Panc1 (cell line): ENCODE measurements around the gene ADAM22. TPM values are rescaled to one million over a fixed set of nuclear protein-coding genes. Genes with fewer than 3 reads are reported as not detected.

Experiments
- ATAC-seq: fragments of 200-7000 bp; cut with Tn5 transposase; 2 replicates; pipeline ENCODE4 v1.9.1; 2020; ENCODE audit warnings: mild to moderate bottlenecking, moderate library complexity
- BruUV-seq: library from RNA; stranded (reverse); fragments of 400-500 nt; replicated peaks from 2 replicates; lab custom pipeline; 2021; lab: Mats Ljungman, UMichigan
- CTCF ChIA-PET: fragments of 300-600 bp; sonication (Branson Sonifier 250); formaldehyde crosslinking; loops from one replicate; lab custom pipeline; 2022; ENCODE audit warnings: antibody characterized with exemption; lab: Charles Lee
- POLR2A ChIA-PET: fragments of 300-600 bp; sonication (Branson Sonifier 250); formaldehyde crosslinking; loops from one replicate; lab custom pipeline; 2022; ENCODE audit warnings: antibody characterized with exemption; lab: Charles Lee
- DNase-seq: peaks from one replicate; pipeline ENCODE4 v3.0.0-alpha.2; 2010; ENCODE audit warnings: low read depth, low spot score
- H3K27ac ChIP-seq: 2 replicates; pipeline ENCODE4 v1.5.1; 2011; ENCODE audit warnings: mild to moderate bottlenecking, low read length, inconsistent platforms
- H3K27me3 ChIP-seq: fragments of 200-500 bp; sonication (Bioruptor generic); 2 replicates; pipeline ENCODE4 v1.6.0; 2014; ENCODE audit warnings: low read length, inconsistent platforms; ENCODE audit not compliant: control insufficient read depth, insufficient read depth
- H3K36me3 ChIP-seq: fragments of 200-500 bp; sonication (Bioruptor generic); 2 replicates; pipeline ENCODE4 v1.5.1; 2014; ENCODE audit warnings: inconsistent platforms, mild to moderate bottlenecking, low read length, moderate library complexity; ENCODE audit not compliant: control insufficient read depth, insufficient read depth
- H3K4me1 ChIP-seq: 2 replicates; pipeline ENCODE4 v1.5.1; 2011; ENCODE audit warnings: inconsistent platforms, mild to moderate bottlenecking, low read length, moderate library complexity; ENCODE audit not compliant: control insufficient read depth, insufficient read depth
- H3K4me3 ChIP-seq, 2 experiments: 2 replicates each; pipeline ENCODE4 v1.5.1; 2011 to 2012; ENCODE audit warnings: low read depth in 2 of 2, low read length in 2 of 2, mild to moderate bottlenecking in 2 of 2, inconsistent platforms in 1 of 2, moderate library complexity in 1 of 2
- H3K9me3 ChIP-seq: fragments of 200-500 bp; sonication (Bioruptor generic); 2 replicates; pipeline ENCODE4 v1.5.1; 2014; ENCODE audit warnings: low read depth, mild to moderate bottlenecking, inconsistent platforms, low read length, moderate library complexity; ENCODE audit not compliant: control insufficient read depth, insufficient read depth
- POLR2AphosphoS5 ChIP-seq: IDR thresholded peaks from 2 replicates; pipeline ENCODE4 v1.6.1; 2012; ENCODE audit warnings: mild to moderate bottlenecking, low read depth, low read length, moderate library complexity
- REST ChIP-seq, 2 experiments: IDR thresholded peaks; 2 replicates each; pipeline ENCODE4 v1.6.1; 2011 to 2012; ENCODE audit warnings: low read depth in 2 of 2, control low read depth in 1 of 2, low read length in 1 of 2, mild to moderate bottlenecking in 1 of 2, moderate library complexity in 1 of 2; ENCODE audit not compliant: insufficient read depth in 1 of 2
- SIN3A ChIP-seq: IDR thresholded peaks from 2 replicates; pipeline ENCODE4 v1.6.1; 2012; ENCODE audit warnings: low read depth, mild to moderate bottlenecking, low read length, moderate library complexity, borderline replicate concordance; ENCODE audit not compliant: insufficient read depth
- TCF7L2 ChIP-seq: IDR thresholded peaks from 2 replicates; pipeline ENCODE4 v1.6.1; 2011; ENCODE audit warnings: mild to moderate bottlenecking, low read depth, low read length, inconsistent platforms
- in situ Hi-C: cut with HindIII; loops from 2 replicates; pipeline ENCODE4 v1.10.0; 2016; ENCODE audit warnings: low sequenced_read_pairs, low pct_unique_long_range_greater_than_20kb
- intact Hi-C: fragments of 100-400 bp; cut with micrococcal nuclease; formaldehyde crosslinking; loops from one replicate; pipeline ENCODE4 v1.10.0; 2022; ENCODE audit not compliant: unreplicated experiment
- total RNA-seq: library from RNA; stranded (reverse); gene quantifications from one replicate; pipeline ENCODE4 v1.2.1, GENCODE V29; 2021; ENCODE audit not compliant: unreplicated experiment
- TF ChIP-seq, protein P1 (sequence below): fragments of 450-650 bp; IDR thresholded peaks from 2 replicates; pipeline ENCODE4 v1.5.1; 2017; ENCODE audit warnings: mild to moderate bottlenecking

ADAM22 gene
- total RNA-seq, 1 experiment from 2014 or later = 4.2 TPM

DNA sequence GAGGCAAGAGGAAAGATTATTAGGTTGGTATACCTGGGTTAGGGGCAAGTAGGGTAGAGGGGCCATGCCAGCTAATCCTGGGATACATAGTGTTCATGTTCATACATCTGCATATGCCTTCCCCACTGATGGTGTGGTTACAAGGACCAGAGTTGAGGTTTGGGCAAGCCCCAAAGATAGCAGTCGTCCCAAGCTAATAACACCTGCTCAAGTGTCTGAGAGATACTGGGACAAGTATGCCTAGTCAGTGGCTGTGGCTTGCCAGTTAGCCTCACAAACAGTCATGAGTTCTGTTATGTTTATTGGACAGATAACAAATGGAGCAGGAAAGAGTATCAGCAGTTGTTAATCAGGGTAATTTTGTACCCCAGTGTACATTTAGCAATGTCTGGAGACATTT, 139.6 kb downstream of the ADAM22 start:
- POLR2A ChIA-PET = no interaction called here
- no peaks in the 10 kb centered on the region for H3K36me3 ChIP-seq
- CTCF ChIA-PET = no interaction called here
- ATAC-seq (no peak), DNase-seq (no peak)
- H3K4me1 ChIP-seq = no peaks in the 10 kb centered on the region
- TF ChIP-seq SIN3A = no peak
- TF ChIP-seq, protein P1, sequence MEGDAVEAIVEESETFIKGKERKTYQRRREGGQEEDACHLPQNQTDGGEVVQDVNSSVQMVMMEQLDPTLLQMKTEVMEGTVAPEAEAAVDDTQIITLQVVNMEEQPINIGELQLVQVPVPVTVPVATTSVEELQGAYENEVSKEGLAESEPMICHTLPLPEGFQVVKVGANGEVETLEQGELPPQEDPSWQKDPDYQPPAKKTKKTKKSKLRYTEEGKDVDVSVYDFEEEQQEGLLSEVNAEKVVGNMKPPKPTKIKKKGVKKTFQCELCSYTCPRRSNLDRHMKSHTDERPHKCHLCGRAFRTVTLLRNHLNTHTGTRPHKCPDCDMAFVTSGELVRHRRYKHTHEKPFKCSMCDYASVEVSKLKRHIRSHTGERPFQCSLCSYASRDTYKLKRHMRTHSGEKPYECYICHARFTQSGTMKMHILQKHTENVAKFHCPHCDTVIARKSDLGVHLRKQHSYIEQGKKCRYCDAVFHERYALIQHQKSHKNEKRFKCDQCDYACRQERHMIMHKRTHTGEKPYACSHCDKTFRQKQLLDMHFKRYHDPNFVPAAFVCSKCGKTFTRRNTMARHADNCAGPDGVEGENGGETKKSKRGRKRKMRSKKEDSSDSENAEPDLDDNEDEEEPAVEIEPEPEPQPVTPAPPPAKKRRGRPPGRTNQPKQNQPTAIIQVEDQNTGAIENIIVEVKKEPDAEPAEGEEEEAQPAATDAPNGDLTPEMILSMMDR = no peak
- no peak for TF ChIP-seq POLR2AphosphoS5
- TF ChIP-seq TCF7L2 = no peak
- no peak for TF ChIP-seq REST (IDR thresholded peaks at IDR 0.05; ENCODE audit: insufficient read depth in 1 of 2, low read depth in 2 of 2, low read length in 1 of 2)
- H3K9me3 ChIP-seq = no peaks in the 10 kb centered on the region
- in situ Hi-C loops = no loop called here
- peaks cover 2% of the 10 kb centered on the region; the same call in 1 of the 2 replicates for H3K27me3 ChIP-seq
- no TSS peak for BruUV-seq
- intact Hi-C loops = no loop called here
- no peak overlapping the region for H3K4me3 ChIP-seq
- H3K27ac ChIP-seq = no peak overlapping the region

DNA sequence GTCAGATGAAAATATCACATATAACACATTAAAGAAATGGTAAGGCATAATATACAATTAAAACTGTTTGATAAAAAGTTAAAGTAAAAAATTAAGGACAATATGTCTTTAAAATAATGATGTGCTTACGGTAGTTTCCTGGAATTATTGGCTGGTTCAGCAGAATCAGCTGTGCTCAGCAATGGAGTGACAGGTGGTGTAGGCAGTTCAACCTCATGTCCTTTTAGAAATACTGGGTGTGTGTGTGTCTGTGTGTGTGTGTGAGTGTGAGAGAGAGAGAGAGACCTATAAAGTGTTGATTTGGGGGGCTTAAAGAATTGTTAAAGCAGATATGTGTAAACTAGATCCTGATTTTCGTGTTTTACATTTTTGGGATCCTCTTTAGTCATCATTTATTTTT, 141.2 kb downstream of the ADAM22 start:
- TF ChIP-seq REST (IDR thresholded peaks at IDR 0.05; ENCODE audit: insufficient read depth in 1 of 2, low read depth in 2 of 2, low read length in 1 of 2) = no peak
- no peak for TF ChIP-seq SIN3A
- TF ChIP-seq, protein P1 = no peak
- no peak for TF ChIP-seq POLR2AphosphoS5
- TF ChIP-seq TCF7L2 = no peak
- Histone ChIP-seq H3K36me3 (no peaks in the 10 kb centered on the region), H3K9me3 (no peaks in the 10 kb centered on the region), H3K4me3 (no peak overlapping the region), H3K4me1 (no peaks in the 10 kb centered on the region), H3K27ac (no peak overlapping the region), H3K27me3 (peaks cover 2% of the 10 kb centered on the region; the same call in 1 of the 2 replicates)
- in situ Hi-C loops = no loop called here
- DNase-seq (no peak), ATAC-seq (no peak)
- POLR2A ChIA-PET = no interaction called here
- intact Hi-C loops = no loop called here
- BruUV-seq = no TSS peak
- CTCF ChIA-PET = no interaction called here
